Lung (tissue), 12 donors: ENCODE measurements around the gene MYBL2. TPM values are rescaled to one million over a fixed set of nuclear protein-coding genes. Genes with fewer than 3 reads are reported as not detected.

ENCODE experiments used
- ATAC-seq: fragments of 200-7000 bp; cut with Tn5 transposase; one replicate; pipeline ENCODE4 v1.9.1; 2020; ENCODE audit warnings: moderate number of reproducible peaks; ENCODE audit not compliant: insufficient read depth, low FRiP score
- DNase-seq, 3 donors: peaks; one replicate each; pipeline ENCODE4 v3.0.0-alpha.2; 2013 to 2017
- H3K27ac ChIP-seq, 2 donors: one replicate each; pipeline ENCODE4 v1.5.1; 2013; ENCODE audit warnings: mild to moderate bottlenecking in 2 of 2, moderate library complexity in 2 of 2, control low read depth in 1 of 2, inconsistent platforms in 1 of 2, low read depth in 1 of 2, low read length in 1 of 2
- H3K27me3 ChIP-seq, 3 donors: one replicate each; pipeline ENCODE4 v1.5.1; 2013; ENCODE audit warnings: low read length in 2 of 3; ENCODE audit not compliant: control insufficient read depth in 3 of 3, insufficient read depth in 3 of 3
- H3K36me3 ChIP-seq, 4 donors: one replicate each; pipeline ENCODE4 v1.5.1; 2013; ENCODE audit warnings: low read length in 4 of 4, mild to moderate bottlenecking in 1 of 4, moderate library complexity in 1 of 4; ENCODE audit not compliant: control insufficient read depth in 4 of 4, insufficient read depth in 4 of 4
- H3K4me1 ChIP-seq, 5 donors: one replicate each; pipeline ENCODE4 v1.5.1; 2013; ENCODE audit warnings: low read length in 5 of 5, mild to moderate bottlenecking in 2 of 5, moderate library complexity in 1 of 5; ENCODE audit not compliant: control insufficient read depth in 5 of 5, insufficient read depth in 5 of 5
- H3K4me3 ChIP-seq: one replicate; pipeline ENCODE4 v1.5.1; 2013; ENCODE audit warnings: mild to moderate bottlenecking, control low read depth, moderate library complexity
- H3K9ac ChIP-seq, 2 donors: one replicate each; pipeline ENCODE4 v1.5.1; 2013; ENCODE audit warnings: low read length in 2 of 2, control low read depth in 1 of 2; ENCODE audit not compliant: insufficient read depth in 1 of 2
- H3K9me3 ChIP-seq, 4 donors: one replicate each; pipeline ENCODE4 v1.5.1; 2013; ENCODE audit warnings: low read length in 3 of 4, mild to moderate bottlenecking in 1 of 4, moderate library complexity in 1 of 4; ENCODE audit not compliant: control insufficient read depth in 4 of 4, insufficient read depth in 3 of 4
- CTCF ChIP-seq: IDR thresholded peaks from 2 replicates; pipeline ENCODE4 v1.5.1; 2012; ENCODE audit warnings: mild to moderate bottlenecking; ENCODE audit errors: control extremely low read depth, extremely low read depth
- WGBS, 2 donors: extraction: QIAGEN DNeasy Blood & Tissue Kit; methylation state at CpG; one replicate each; pipeline ENCODE4 v1.1.7; 2013; 5-methylcytosine and 5-hydroxymethylcytosine counted together
- polyA plus RNA-seq, 2 donors: library from polyadenylated mRNA; stranded (reverse); fragments of 200-250 nt; gene quantifications; one replicate each; pipeline ENCODE4 v1.2.1, GENCODE V29; 2013
- total RNA-seq, 2 donors: library from RNA; depleted of rRNA in 1 of 2; stranded (reverse); fragments of >200 nt in 1 of 2; gene quantifications; one replicate each; pipeline ENCODE4 v1.2.1, GENCODE V29; 2014 to 2021
- donor health status: control.
- donor health status: control.
- donor health status: Bipolar disorder and iron deficiency.
- donor health status: healthy.
- donor health status: DM: yes; HTN: yes; CAD: no.

Gene MYBL2
- total and polyA plus RNA-seq, 4 donors: 2.1 to 4.7 (median 3.3) TPM

GRCh38 chr20:43727980-43728590, 61.2 kb downstream of the MYBL2 start:
- no peak for DNase-seq
- Histone ChIP-seq H3K9ac (no peak overlapping the region), H3K4me3 (no peak overlapping the region), H3K9me3 (peaks cover 0 to 3% (median 0%) of the 10 kb centered on the region in 4 donors), H3K27me3 (no peaks in the 10 kb centered on the region), H3K27ac (no peak overlapping the region), H3K4me1 (peaks cover 0 to 3% (median 0%) of the 10 kb centered on the region in 5 donors), H3K36me3 (no peaks in the 10 kb centered on the region)
- TF ChIP-seq CTCF: no peak
- 86 to 89% methylated on average over 1 of the region's 1 CpG for WGBS, 2 donors
- ATAC-seq: no peak

- TF ChIP-seq CTCF: no peak
These were observed 61.9 kb downstream of the MYBL2 start for GRCh38 chr20:43728686-43729255.

DNA sequence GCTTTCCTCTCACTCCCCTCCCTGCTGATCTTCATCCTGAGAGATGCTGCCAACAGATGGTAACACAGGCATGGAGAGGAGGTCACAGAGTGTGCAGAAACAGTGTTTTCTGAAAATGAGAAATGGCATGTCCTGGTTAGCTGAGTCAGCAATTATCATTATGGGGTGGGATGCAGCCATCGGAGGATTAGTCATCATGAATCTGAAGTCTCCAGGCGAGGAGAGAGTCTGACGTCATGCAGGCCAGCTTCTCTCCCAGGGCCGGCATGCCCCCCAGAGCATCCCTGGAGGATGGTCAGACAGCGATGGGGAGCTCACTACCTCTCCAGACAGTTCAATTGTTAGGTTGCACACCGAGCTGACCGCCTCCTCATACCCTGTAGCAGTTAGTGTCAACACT, 64.6 kb downstream of the MYBL2 start:
- no peak for TF ChIP-seq CTCF
- Histone ChIP-seq H3K4me1 (no peaks in the 10 kb centered on the region), H3K27ac (no peak overlapping the region), H3K36me3 (no peaks in the 10 kb centered on the region), H3K27me3 (no peaks in the 10 kb centered on the region), H3K4me3 (no peak overlapping the region), H3K9ac (no peak overlapping the region), H3K9me3 (peaks cover 0 to 3% (median 0%) of the 10 kb centered on the region in 4 donors)
- 86 to 88% methylated on average over 7 of the region's 7 CpGs for WGBS, 2 donors
- ATAC-seq (no peak), DNase-seq (no peak)

More at GRCh38 chr20:43728686-43729255, 61.9 kb downstream of the MYBL2 start:
- 54 to 63% methylated on average over 7 of the region's 7 CpGs for WGBS, 2 donors
- Histone ChIP-seq H3K36me3 (no peaks in the 10 kb centered on the region), H3K27ac (no peak overlapping the region), H3K9me3 (peaks cover 0 to 3% (median 0%) of the 10 kb centered on the region in 4 donors), H3K9ac (no peak overlapping the region), H3K27me3 (no peaks in the 10 kb centered on the region), H3K4me1 (no peaks in the 10 kb centered on the region), H3K4me3 (no peak overlapping the region)
- DNase-seq: no peak
- ATAC-seq: no peak
